ENCODE results near the gene KRT3.
A peak's percentile ranks its signal among the peaks of the same experiment; 100 is the strongest.
"Not testable (repeated sequence)": the region's sequence is repeated elsewhere in the genome, so short reads cannot be mapped to it uniquely, and the experiment has no call there.

KRT3 gene

GRCh38 chr12:52798003-52798670 is 2.2 kb upstream of the KRT3 start:
- no peak for DNase-seq (ENCODE audit: low read depth in 2 of 2)

DNA sequence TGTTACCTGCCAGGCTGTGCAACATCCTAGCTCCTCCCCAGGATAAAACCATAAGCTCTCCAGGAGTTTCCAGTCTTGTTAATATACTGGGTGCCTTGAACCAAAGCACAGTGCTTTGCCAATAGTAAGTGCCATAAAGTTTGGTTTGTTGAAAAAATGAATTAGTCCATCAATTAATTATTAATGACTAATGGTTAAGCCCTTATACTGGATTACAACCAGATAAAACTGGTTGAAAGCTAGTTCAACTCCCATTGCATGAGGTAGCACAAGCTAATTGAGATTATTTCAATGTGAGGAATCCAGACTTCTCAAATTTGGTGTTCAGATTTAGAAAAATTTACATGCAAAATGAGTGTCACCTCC is 1.6 kb upstream of the KRT3 start:
- DNase-seq (ENCODE audit: low read depth in 2 of 2): no peak

DNA sequence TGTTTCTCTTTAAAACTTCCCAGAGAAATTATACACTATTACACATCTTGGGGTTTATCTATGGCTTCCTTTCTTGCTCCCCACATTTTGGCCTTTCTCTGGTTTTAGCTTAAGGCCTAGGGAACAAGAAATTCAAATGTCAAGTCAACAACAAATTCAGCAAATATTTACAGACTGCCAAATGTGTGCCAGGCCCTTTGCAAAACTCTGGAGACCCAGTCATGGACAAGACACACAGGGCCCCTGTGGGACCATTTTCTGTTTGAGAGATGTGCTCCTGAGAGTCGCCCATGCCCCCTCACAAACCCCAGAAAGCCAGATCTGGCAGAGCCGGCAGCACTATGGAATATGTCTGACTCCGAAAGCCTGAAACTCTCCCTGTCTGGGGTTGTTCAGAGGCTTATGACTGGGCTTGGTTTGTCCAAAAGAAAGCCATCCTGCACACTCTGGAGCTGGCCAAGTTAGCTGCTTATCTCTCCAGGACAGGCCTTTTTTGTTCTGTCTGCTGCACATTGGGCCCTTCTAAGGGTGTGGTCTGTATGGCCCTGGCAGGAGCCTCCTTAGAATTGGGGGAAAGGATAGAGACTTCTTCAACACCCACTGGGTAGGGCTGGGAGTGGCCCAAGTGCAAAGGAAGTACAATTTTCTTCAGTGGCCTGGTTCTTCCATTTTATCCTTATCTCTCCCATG is 1.1 kb upstream of the KRT3 start:
- no peak for DNase-seq (ENCODE audit: low read depth in 2 of 2)

- DNase-seq (ENCODE audit: low read depth in 2 of 2): no peak
Measured at GRCh38 chr12:52796429-52796794, 495 bp upstream of the KRT3 start.

- DNase-seq (ENCODE audit: low read depth in 2 of 2): not testable (repeated sequence)
Measured at GRCh38 chr12:52795332-52795674, 614 bp downstream of the KRT3 start.

DNA sequence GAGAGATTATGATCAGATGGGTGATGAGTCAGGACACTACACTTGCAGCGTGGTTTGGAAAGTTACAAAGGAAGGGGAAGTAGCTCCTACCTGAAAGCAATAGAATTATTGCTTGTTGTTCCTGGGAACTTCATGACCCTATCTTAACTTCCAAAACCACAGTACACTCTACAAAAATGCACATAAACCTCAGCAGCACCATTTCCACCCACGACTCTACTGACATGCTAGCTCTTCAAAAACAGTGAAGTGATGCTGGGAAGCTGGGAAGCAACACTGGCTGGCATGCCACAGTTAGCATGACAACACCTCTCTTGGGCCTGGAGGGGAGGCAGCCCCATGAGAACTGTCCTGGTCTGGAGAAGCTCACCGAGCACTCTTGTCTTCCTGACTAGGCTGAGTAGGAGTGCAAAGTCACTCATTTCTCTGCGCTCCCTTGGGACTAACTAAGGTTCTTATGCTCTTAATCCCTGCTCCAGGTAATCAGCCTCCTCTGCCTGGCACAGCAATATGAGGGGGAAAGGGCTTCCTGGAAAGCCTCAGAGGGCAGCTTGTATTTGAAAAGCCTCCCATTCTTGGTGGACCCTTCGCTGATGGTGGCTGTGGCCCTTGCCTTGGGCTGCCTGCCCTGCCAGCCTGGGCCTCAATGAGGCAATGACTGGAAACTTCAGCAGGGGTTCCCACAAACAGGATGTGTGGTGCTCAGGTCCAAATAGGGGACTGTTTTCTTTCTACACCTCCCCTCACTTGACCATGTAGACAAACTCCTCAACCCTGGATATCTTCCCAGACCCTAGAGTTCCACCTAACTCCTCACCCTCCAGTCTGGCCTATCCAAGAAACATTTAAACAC is 1.2 kb downstream of the KRT3 start:
- no peak for DNase-seq (ENCODE audit: low read depth in 2 of 2)

DNA sequence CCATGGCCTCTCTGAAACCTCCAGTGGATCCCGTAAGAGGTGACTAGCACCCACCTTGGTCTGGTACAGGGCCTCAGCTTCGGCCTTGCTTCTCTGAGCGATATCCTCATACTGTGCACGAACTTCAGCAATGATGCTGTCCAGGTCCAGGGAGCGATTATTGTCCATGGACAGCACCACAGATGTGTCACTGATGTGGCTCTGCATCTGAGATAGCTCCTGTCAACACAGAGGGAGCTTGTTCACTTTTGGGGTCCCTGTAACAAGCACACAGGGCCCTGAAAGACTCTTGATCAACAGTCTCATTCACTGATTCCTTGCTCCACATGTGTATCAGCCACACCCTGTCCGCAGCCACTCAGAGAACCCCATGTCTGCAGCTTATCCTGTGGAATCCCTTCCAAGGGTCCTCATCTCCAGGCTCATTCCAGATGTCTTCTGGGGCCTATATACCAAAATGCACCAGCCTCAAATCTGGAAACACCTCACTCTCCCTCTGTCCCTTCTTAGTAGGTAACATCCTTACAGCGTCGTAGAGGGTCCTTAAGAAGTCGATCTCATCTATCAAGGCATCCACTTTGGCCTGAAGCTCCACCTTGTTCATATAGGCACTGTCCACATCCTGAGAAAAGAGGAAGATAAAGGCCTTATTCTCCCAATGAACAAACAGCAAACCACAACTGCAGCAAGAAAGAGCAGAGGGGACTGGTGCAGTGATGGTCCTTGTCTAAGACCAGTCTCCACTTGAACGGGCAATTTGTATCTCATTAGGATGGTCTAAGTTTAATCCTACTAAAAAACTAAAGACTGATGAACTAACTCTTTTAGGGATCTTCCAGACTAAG is 3.5 kb downstream of the KRT3 start:
- DNase-seq (ENCODE audit: low read depth in 2 of 2): no peak

GRCh38 chr12:52791271-52792184 is 4.4 kb downstream of the KRT3 start:
- no peak for DNase-seq (ENCODE audit: low read depth in 2 of 2)

- DNase-seq (ENCODE audit: low read depth in 2 of 2): no peak
Measured at GRCh38 chr12:52790427-52791270, 5.3 kb downstream of the KRT3 start.

DNA sequence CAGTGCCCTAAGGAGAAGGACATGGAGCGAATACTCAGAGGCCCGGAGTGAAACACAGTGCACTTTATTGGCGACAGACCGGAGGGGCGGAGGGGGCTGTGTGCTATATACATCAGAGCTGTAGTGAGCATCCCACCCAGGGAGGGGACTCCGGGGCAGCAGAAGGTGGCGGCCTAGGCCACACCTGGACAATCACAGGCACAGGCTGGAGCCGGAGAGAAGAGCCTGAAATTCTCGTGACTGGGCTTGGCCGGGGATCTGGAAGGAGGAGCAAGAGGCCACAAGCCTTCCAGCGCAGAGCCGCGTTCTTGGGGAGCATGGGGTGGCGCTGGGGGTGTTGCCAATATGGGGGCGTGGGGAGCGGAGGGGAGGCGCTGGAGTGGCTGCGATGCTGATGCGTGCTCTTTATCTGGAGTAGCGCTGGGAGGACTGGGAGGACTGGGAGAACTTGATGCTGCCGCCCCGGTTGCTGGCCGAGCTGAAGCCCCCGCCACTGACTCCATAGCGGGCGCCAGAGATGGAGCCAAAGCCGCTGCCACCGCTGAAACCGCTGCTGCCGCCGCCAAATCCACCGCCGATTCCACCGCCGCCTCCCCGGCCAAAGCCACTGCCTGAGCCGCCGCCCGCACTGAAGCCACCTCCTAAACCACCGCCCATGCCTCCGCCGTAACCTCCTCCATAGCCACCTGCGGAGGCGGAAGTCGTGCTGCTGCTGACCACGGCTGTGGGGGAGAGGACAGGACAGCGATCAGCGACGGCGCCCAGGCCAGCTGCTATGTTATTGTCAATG is 6.1 kb downstream of the KRT3 start:
- peak in 1 of 2 donors; percentile 9 for DNase-seq (ENCODE audit: low read depth in 2 of 2)

- DNase-seq (ENCODE audit: low read depth in 2 of 2): no peak
Measured at GRCh38 chr12:52788876-52789636, 6.9 kb downstream of the KRT3 start.

DNA sequence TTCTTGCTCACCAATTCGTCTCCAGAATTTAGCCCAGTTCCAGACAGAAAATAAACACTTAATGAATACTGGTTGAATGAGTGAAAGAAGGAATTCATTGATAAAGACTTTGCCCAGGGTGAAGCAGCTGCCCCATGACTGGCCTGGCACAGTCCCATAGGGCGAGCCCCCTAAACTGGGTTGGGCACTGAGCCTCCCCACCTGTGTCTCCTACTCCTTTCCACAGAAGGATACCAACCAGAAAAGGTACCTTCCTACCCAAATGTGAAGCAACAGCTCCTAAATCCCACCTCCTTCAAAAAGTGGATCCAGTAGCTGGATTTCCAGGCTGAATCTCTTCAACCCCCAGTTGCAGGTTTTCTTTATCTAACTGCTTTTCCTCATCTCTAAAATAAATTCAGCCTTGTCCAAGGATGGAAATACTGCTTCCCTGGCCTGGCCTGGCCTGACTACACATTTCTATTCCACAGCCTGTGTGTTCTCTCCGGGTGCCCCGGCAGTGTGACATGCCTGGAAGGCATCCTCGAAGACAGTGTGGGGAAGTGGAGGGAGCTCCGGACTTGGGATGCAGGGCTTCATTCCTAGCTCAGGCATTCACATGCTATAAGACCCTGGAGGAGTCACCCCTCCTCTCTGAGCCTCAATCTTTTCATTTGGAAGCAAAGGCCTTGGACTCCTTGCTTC is 7.6 kb downstream of the KRT3 start:
- DNase-seq (ENCODE audit: low read depth in 2 of 2): no peak

GRCh38 chr12:52787324-52788191 is 8.4 kb downstream of the KRT3 start:
- no peak for DNase-seq (ENCODE audit: low read depth in 2 of 2)

GRCh38 chr12:52784909-52785308 is 11.0 kb downstream of the KRT3 start:
- no peak for DNase-seq (ENCODE audit: low read depth in 2 of 2)

- no peak for DNase-seq (ENCODE audit: low read depth in 2 of 2)
Measured at GRCh38 chr12:52783563-52784316, 12.2 kb downstream of the KRT3 start.

DNA sequence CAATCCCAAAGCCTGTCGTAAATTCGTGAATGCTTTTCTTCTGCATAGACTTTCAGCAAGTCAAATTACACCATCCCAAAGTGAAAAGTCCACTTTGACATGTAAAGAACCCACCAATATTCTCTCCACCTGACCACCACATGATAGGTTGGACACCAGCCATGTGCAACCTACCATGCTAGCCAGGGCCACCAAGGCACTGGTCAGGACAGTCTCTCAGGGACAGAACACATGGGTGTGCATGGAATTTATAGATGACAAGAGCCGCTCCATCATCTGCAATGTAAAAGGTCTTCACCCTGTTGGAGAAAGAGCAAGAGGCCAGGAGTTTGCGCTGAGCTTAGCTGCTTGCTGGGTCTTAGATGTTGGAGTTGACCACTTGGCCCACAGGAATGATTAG is 13.4 kb downstream of the KRT3 start:
- no peak for DNase-seq (ENCODE audit: low read depth in 2 of 2)

Measured in stimulated activated CD8-positive, alpha-beta memory T cell treated with anti-CD3 and anti-CD28 coated beads, Interleukin-2, amount 100 ng/mL, for 48 hours (primary cell).